A375 (cell line): ENCODE results near the gene ARHGAP10. TPM values are rescaled to one million over a fixed set of nuclear protein-coding genes. Genes with fewer than 3 reads are reported as not detected.

ENCODE experiments used
- small RNA-seq: library from RNA; depleted of rRNA; stranded (forward); fragments of <200 nt; gene quantifications from one replicate; pipeline ENCODE3, GENCODE V24; 2014
- total RNA-seq: library from RNA; depleted of rRNA; stranded (reverse); fragments of >200 nt; shearing (Covaris generic); gene quantifications from 2 replicates; pipeline ENCODE4 v1.2.3, GENCODE V29; 2014; rRNA removed

Gene ARHGAP10
- 10.9 and 15.5 TPM in 2 replicates for total RNA-seq

GRCh38 chr4:147731580-147732517 lies at the start of gene ARHGAP10:
ARHGAP10 (plus strand) TSS chr4:147732088; CDS start chr4:147732302, 214 bp downstream.

GRCh38 chr4:147683717-147684700 lies 47.9 kb upstream of the ARHGAP10 start, which contains the start of gene PRMT9:
PRMT9 (minus strand) TSS chr4:147684163; CDS start chr4:147683987, 176 bp downstream.

Small RNA genes lying within 50 kb of the gene (small RNA-seq; reads per million reads assigned to genes)
- gene MIR4799 (not detected), gene RN7SL254P (not detected), gene RNA5SP165 (not detected)

Other genes with a start within 250 kb of the ARHGAP10 start
- gene TMEM184C, start 114.7 kb upstream of the ARHGAP10 start, total RNA-seq: 12.7 and 16.4 TPM in 2 replicates
- gene PRMT9, start 47.9 kb upstream of the ARHGAP10 start, total RNA-seq: 4.5 and 6.3 TPM in 2 replicates